ENCODE data around the gene TSKS. TPM values are rescaled to one million over a fixed set of nuclear protein-coding genes. Genes with fewer than 3 reads are reported as not detected.

The TSKS gene
- total RNA-seq, 1 donor from 2014 or later = not detected

DNA sequence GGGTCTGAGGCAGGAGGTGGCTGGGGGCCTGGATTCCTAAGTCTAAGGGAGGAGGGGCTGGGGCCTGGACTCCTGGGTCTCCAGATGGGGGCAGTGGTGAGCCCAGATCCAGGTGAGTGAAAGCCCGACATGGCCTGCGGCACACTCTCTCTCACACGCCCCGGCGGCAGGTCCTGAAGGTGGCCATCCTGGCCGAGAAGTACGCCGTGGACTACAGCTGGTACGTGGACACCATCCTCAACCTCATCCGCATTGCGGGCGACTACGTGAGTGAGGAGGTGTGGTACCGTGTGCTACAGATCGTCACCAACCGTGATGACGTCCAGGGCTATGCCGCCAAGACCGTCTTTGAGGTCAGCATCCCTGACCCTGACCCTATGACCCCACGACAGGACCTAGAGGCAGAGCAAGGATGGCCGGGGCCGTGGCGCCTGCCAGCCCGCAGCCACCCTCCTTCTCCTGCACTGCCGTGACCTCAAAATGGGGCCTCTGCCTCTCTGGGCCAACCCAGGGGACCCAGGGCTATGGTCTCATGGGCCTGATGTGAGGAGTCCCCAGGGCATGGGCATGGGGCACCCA is 36.8 kb upstream of the TSKS start:
- peaks cover 4% of the 10 kb centered on the region for H3K4me1 Mint-ChIP-seq
- no peak for DNase-seq (ENCODE audit: low read depth, low spot score)
- H3K27me3 Mint-ChIP-seq (ENCODE audit: low read depth) = no peaks in the 10 kb centered on the region
- no peak overlapping the region for H3K4me3 Mint-ChIP-seq
- H3K27ac Mint-ChIP-seq (ENCODE audit: unreplicated experiment) = no peak overlapping the region
- H3K9me3 Mint-ChIP-seq = no peaks in the 10 kb centered on the region
- TF ChIP-seq, protein P1, sequence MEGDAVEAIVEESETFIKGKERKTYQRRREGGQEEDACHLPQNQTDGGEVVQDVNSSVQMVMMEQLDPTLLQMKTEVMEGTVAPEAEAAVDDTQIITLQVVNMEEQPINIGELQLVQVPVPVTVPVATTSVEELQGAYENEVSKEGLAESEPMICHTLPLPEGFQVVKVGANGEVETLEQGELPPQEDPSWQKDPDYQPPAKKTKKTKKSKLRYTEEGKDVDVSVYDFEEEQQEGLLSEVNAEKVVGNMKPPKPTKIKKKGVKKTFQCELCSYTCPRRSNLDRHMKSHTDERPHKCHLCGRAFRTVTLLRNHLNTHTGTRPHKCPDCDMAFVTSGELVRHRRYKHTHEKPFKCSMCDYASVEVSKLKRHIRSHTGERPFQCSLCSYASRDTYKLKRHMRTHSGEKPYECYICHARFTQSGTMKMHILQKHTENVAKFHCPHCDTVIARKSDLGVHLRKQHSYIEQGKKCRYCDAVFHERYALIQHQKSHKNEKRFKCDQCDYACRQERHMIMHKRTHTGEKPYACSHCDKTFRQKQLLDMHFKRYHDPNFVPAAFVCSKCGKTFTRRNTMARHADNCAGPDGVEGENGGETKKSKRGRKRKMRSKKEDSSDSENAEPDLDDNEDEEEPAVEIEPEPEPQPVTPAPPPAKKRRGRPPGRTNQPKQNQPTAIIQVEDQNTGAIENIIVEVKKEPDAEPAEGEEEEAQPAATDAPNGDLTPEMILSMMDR (conservative IDR thresholded peaks at IDR 0.05) = peak; percentile 31
- H3K36me3 Mint-ChIP-seq (ENCODE audit: low read depth) = peaks cover 7% of the 10 kb centered on the region

DNA sequence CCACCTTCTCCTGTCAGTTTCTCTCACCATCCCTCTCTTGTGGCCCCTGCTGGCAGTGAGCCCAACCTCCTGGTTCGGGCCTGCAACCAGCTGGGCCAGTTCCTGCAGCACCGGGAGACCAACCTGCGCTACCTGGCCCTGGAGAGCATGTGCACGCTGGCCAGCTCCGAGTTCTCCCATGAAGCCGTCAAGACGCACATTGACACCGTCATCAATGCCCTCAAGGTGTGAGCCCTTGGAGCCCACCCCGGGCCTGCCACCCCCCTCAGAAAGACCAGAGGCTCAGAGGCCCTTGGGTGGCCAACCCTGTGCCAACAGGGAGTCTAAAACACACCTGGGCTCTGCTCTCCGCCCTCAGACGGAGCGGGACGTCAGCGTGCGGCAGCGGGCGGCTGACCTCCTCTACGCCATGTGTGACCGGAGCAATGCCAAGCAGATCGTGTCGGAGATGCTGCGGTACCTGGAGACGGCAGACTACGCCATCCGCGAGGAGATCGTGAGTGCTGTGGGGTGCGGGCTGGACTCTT is 36.2 kb upstream of the TSKS start:
- no peak for DNase-seq (ENCODE audit: low read depth, low spot score)

DNA sequence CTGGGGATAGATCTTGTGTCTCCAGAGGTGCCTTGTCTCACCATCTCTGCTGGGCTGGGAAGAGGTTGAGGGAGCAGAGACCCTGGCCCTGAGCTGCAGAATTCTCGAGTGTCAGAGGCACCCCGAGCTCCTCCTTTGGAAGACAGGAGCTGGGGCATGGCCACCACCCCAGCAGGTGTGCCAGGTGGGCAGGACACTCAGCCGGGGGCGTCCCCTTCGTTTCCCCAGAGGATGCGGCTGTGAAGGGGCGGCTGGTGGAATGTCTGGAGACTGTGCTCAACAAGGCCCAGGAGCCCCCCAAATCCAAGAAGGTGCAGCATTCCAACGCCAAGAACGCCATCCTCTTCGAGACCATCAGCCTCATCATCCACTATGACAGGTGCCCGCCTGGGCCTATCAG is 35.5 kb upstream of the TSKS start:
- H3K27me3 Mint-ChIP-seq (ENCODE audit: low read depth) = no peaks in the 10 kb centered on the region
- no peaks in the 10 kb centered on the region for H3K9me3 Mint-ChIP-seq
- DNase-seq (ENCODE audit: low read depth, low spot score) = no peak
- TF ChIP-seq, protein P1 (conservative IDR thresholded peaks at IDR 0.05) = no peak
- H3K4me1 Mint-ChIP-seq = peaks cover 4% of the 10 kb centered on the region
- H3K27ac Mint-ChIP-seq (ENCODE audit: unreplicated experiment) = no peak overlapping the region
- H3K36me3 Mint-ChIP-seq (ENCODE audit: low read depth) = peaks cover 7% of the 10 kb centered on the region
- H3K4me3 Mint-ChIP-seq = no peak overlapping the region

More for the DNA sequence above, 36.2 kb upstream of the TSKS start:
- H3K4me1 Mint-ChIP-seq = peaks cover 4% of the 10 kb centered on the region
- H3K27ac Mint-ChIP-seq (ENCODE audit: unreplicated experiment) = no peak overlapping the region
- no peaks in the 10 kb centered on the region for H3K27me3 Mint-ChIP-seq (ENCODE audit: low read depth)
- peaks cover 7% of the 10 kb centered on the region for H3K36me3 Mint-ChIP-seq (ENCODE audit: low read depth)
- H3K9me3 Mint-ChIP-seq = no peaks in the 10 kb centered on the region
- H3K4me3 Mint-ChIP-seq = no peak overlapping the region
- TF ChIP-seq, protein P1 (conservative IDR thresholded peaks at IDR 0.05) = no peak

DNA sequence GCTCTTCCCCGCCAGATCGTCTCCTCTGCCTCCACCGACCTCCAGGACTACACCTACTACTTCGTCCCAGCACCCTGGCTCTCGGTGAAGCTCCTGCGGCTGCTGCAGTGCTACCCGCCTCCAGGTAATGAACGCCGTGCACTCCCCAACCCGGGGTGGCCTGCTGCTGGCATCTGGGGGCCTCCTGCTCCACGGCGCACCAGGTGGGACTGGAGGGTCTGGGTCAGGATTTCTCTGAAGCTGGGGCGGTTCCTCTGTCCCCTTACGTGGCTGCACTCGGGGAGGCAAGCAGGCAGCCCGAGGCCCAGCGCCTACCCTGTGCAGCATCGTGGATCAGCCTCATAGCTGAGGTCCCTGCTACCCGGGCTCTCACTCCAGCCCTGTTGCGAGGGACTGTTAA is 32.5 kb upstream of the TSKS start:
- Mint-ChIP-seq H3K36me3 (ENCODE audit: low read depth) (peaks cover 8% of the 10 kb centered on the region), H3K9me3 (no peaks in the 10 kb centered on the region), H3K4me1 (no peaks in the 10 kb centered on the region), H3K27me3 (ENCODE audit: low read depth) (no peaks in the 10 kb centered on the region), H3K4me3 (no peak overlapping the region), H3K27ac (ENCODE audit: unreplicated experiment) (no peak overlapping the region)
- no peak for DNase-seq (ENCODE audit: low read depth, low spot score)
- TF ChIP-seq, protein P1 (conservative IDR thresholded peaks at IDR 0.05) = no peak

DNA sequence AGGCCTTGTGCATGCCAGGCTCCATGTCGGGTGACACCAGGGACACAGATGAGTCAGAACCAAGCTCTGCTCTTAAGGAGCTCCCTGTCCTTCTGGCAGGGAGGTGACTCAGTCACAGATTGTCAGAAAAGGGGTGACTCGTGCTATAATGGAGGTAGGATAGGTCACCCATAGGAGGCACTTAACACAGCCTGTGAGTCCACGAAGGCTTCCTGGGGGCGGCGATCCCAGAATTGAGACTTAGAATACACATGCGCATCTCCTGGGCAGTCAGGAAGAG is 30.4 kb upstream of the TSKS start:
- H3K27me3 Mint-ChIP-seq (ENCODE audit: low read depth) = no peaks in the 10 kb centered on the region
- H3K4me3 Mint-ChIP-seq = no peak overlapping the region
- peaks cover 7% of the 10 kb centered on the region for H3K36me3 Mint-ChIP-seq (ENCODE audit: low read depth)
- DNase-seq (ENCODE audit: low read depth, low spot score) = no peak
- TF ChIP-seq, protein P1 (conservative IDR thresholded peaks at IDR 0.05) = no peak
- no peak overlapping the region for H3K27ac Mint-ChIP-seq (ENCODE audit: unreplicated experiment)
- no peaks in the 10 kb centered on the region for H3K4me1 Mint-ChIP-seq
- H3K9me3 Mint-ChIP-seq = no peaks in the 10 kb centered on the region
